ENCODE measurements around the gene NOS3.
"Not testable (repeated sequence)": the region's sequence is repeated elsewhere in the genome, so short reads cannot be mapped to it uniquely, and the experiment has no call there.

DNA sequence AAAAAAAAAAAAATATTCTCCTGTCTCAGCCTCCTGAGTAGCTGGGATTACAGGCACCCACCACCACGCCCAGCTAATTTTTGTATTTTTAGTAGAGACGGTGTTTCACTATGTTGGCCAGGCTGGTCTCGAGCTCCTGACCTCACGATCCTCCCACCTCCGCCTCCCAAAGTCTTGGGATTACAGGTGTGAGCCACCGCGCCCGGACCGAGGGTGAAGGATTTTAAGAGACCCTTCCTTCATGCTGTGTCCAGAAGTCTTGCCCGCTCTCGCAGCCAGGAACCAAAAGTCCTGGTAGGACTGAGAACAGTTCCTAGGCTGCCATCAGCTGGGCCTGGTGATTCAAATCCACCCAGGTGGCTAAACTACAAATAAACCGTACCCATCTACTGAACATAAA is 20.8 kb downstream of the NOS3 start:
- TF ChIP-seq, protein P1, sequence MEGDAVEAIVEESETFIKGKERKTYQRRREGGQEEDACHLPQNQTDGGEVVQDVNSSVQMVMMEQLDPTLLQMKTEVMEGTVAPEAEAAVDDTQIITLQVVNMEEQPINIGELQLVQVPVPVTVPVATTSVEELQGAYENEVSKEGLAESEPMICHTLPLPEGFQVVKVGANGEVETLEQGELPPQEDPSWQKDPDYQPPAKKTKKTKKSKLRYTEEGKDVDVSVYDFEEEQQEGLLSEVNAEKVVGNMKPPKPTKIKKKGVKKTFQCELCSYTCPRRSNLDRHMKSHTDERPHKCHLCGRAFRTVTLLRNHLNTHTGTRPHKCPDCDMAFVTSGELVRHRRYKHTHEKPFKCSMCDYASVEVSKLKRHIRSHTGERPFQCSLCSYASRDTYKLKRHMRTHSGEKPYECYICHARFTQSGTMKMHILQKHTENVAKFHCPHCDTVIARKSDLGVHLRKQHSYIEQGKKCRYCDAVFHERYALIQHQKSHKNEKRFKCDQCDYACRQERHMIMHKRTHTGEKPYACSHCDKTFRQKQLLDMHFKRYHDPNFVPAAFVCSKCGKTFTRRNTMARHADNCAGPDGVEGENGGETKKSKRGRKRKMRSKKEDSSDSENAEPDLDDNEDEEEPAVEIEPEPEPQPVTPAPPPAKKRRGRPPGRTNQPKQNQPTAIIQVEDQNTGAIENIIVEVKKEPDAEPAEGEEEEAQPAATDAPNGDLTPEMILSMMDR (conservative IDR thresholded peaks at IDR 0.05) = not testable (repeated sequence)
- not testable (repeated sequence) for TF ChIP-seq EZH2 (IDR thresholded peaks at IDR 0.05; ENCODE audit: low read depth)

All from PC-9 (cell line).